ENCODE measurements around the gene TRPM7.
"Not testable (repeated sequence)": the region's sequence is repeated elsewhere in the genome, so short reads cannot be mapped to it uniquely, and the experiment has no call there.

TRPM7 gene

DNA sequence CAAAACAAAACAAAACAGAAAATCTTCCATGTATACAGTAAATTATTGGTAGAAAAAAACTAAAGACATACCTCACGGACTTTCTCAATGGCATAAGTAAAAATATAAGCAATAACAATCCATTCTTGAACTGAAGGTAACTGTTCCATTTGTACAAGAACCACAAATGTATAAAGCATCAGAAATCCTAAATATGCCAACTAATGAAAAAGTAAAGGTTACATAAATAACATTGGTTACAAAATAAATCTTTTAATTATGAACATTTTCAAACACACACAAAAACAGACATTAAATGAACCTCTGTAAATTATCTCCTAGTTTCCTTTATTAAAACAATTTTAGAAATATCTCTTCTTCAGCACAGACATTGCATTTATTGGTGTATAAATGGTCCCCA is 79.5 kb downstream of the TRPM7 start:
- H3K9ac ChIP-seq (ENCODE audit: low read length): no peak overlapping the region
- no peaks in the 10 kb centered on the region for H3K27me3 ChIP-seq (ENCODE audit: control insufficient read depth, insufficient read depth, low read length)
- H3K4me1 ChIP-seq (ENCODE audit: control insufficient read depth, insufficient read depth, low read length): no peaks in the 10 kb centered on the region
- no peak overlapping the region for H3K4me3 ChIP-seq (ENCODE audit: low read length)
- no peaks in the 10 kb centered on the region for H3K36me3 ChIP-seq (ENCODE audit: control insufficient read depth, insufficient read depth, low read length)
- no peaks in the 10 kb centered on the region for H3K9me3 ChIP-seq (ENCODE audit: control insufficient read depth, low read length)

DNA sequence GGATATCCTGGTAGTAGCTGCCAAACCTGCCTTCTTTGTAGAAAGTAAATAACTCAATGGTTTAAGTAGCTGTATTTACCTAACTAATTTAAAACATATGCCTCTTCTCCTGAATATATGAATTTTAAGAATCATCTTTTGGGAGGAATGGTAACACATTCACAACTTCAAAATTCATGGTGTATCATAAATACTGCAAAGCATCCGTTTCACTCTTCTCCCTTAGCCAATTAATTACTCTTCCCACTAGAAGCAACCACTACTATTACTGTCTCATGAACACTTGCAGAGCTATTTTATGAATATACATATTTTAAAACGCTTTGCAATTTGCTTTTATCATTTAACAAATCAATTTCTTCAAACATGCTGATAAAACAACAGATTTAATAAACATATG is 81.1 kb downstream of the TRPM7 start:
- Histone ChIP-seq H3K36me3 (ENCODE audit: control insufficient read depth, insufficient read depth, low read length) (no peaks in the 10 kb centered on the region), H3K9me3 (ENCODE audit: control insufficient read depth, low read length) (no peaks in the 10 kb centered on the region), H3K4me3 (ENCODE audit: low read length) (no peak overlapping the region), H3K9ac (ENCODE audit: low read length) (no peak overlapping the region), H3K27me3 (ENCODE audit: control insufficient read depth, insufficient read depth, low read length) (no peaks in the 10 kb centered on the region), H3K4me1 (ENCODE audit: control insufficient read depth, insufficient read depth, low read length) (no peaks in the 10 kb centered on the region)

DNA sequence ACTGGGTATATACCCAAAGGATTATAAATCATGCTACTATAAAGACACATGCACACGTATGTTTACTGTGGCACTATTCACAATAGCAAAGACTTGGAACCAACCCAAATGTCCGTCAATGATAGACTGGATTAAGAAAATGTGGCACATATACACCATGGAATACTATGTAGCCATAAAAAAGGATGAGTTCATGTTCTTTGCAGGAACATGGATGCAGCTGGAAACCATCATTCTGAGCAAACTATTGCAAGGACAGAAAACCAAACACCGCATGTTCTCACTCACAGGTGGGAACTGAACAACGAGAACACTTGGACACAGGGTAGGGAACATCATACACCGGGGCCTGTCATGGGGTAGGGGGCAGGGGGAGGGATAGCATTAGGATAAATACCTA is 84.6 kb downstream of the TRPM7 start:
- not testable (repeated sequence) for H3K9ac ChIP-seq (ENCODE audit: low read length); H3K9me3 ChIP-seq (ENCODE audit: control insufficient read depth, low read length); H3K36me3 ChIP-seq (ENCODE audit: control insufficient read depth, insufficient read depth, low read length)

DNA sequence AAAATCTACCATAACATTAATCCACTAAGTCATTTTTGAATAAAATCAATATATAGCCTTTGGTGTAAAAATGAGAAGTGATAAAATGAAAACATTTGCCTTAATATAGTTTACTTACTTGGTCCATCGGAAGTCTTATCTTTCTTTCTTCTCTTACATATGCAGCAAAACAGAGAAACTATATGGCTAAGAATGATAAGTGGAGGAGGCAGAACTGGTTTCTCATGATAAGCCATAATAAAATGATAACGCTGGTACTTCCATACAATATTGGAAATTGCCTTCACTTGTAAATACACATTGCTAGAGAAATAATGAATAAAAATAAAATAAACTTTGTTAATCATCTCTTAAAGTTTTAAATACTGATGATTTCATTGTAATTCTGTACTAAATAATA is 92.3 kb downstream of the TRPM7 start:
- H3K9ac ChIP-seq (ENCODE audit: low read length): no peak overlapping the region
- no peaks in the 10 kb centered on the region for H3K36me3 ChIP-seq (ENCODE audit: control insufficient read depth, insufficient read depth, low read length)

More for the DNA sequence above, 84.6 kb downstream of the TRPM7 start:
- not testable (repeated sequence) for H3K4me3 ChIP-seq (ENCODE audit: low read length); H3K27me3 ChIP-seq (ENCODE audit: control insufficient read depth, insufficient read depth, low read length); H3K4me1 ChIP-seq (ENCODE audit: control insufficient read depth, insufficient read depth, low read length)

DNA sequence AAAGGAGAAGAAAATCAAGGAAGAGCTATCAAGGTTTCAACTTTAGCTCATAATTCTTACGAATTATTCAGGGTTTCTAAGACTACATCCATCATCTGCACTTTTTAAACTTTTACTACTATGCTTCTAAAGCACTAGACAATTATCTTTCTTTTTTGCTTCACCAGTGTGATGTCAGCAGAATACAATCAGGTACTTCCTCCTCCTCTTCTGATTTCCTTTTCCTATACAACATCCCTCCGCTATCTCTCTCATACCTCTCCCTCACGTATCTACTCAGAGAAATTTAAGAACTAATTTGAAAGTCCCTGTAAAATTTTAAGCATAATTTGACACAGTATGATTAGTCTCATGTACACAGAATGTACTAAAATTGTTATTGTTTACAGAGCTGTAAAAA is 92.8 kb downstream of the TRPM7 start:
- H3K4me3 ChIP-seq (ENCODE audit: low read length): no peak overlapping the region
- H3K9me3 ChIP-seq (ENCODE audit: control insufficient read depth, low read length): no peaks in the 10 kb centered on the region
- H3K27me3 ChIP-seq (ENCODE audit: control insufficient read depth, insufficient read depth, low read length): no peaks in the 10 kb centered on the region
- H3K4me1 ChIP-seq (ENCODE audit: control insufficient read depth, insufficient read depth, low read length): no peaks in the 10 kb centered on the region
- no peak overlapping the region for H3K9ac ChIP-seq (ENCODE audit: low read length)
- H3K36me3 ChIP-seq (ENCODE audit: control insufficient read depth, insufficient read depth, low read length): no peaks in the 10 kb centered on the region

More for the DNA sequence above, 92.3 kb downstream of the TRPM7 start:
- Histone ChIP-seq H3K4me3 (ENCODE audit: low read length) (no peak overlapping the region), H3K27me3 (ENCODE audit: control insufficient read depth, insufficient read depth, low read length) (no peaks in the 10 kb centered on the region), H3K4me1 (ENCODE audit: control insufficient read depth, insufficient read depth, low read length) (no peaks in the 10 kb centered on the region), H3K9me3 (ENCODE audit: control insufficient read depth, low read length) (no peaks in the 10 kb centered on the region)

DNA sequence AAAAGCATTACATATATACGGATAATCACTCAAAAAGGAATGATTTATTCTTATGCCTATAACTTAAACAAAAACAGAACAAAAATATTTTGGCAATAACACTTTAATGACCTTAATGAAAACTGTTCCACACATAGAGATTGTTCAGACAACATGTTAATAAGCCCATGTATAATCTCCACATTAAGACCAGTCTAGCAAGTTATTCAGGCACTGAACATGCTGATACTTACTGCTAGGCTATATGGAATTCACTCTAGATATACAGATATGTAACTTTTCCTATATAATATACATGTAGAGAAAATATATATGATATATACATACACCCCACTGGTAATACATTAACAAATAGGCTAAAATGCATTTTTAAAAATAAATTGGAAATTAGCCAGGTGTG is 96.3 kb downstream of the TRPM7 start:
- Histone ChIP-seq H3K36me3 (ENCODE audit: control insufficient read depth, insufficient read depth, low read length) (no peaks in the 10 kb centered on the region), H3K27me3 (ENCODE audit: control insufficient read depth, insufficient read depth, low read length) (no peaks in the 10 kb centered on the region)

DNA sequence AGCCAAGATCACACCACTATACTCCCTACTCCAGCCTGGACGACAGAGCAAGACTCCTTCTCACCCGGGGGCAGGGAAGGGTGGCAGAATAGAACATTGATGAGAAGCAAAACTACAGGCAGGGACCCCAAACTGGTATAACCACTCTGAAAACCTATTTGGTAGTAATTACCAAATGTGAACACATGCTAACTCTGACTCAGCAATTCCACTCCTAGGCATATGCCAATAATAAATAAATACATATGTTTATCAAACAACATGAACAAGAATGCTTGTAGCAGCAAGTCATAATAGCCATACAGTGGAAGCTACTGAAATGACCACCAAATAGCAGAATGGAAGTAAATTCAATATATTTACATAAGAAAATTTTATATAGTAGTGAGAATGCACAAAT is 109.1 kb downstream of the TRPM7 start:
- no peaks in the 10 kb centered on the region for H3K4me1 ChIP-seq (ENCODE audit: control insufficient read depth, insufficient read depth, low read length)
- H3K9me3 ChIP-seq (ENCODE audit: control insufficient read depth, low read length): no peaks in the 10 kb centered on the region
- H3K4me3 ChIP-seq (ENCODE audit: low read length): no peak overlapping the region
- no peaks in the 10 kb centered on the region for H3K27me3 ChIP-seq (ENCODE audit: control insufficient read depth, insufficient read depth, low read length)
- no peak overlapping the region for H3K9ac ChIP-seq (ENCODE audit: low read length)
- H3K36me3 ChIP-seq (ENCODE audit: control insufficient read depth, insufficient read depth, low read length): no peaks in the 10 kb centered on the region

More for the DNA sequence above, 96.3 kb downstream of the TRPM7 start:
- H3K4me1 ChIP-seq (ENCODE audit: control insufficient read depth, insufficient read depth, low read length): no peaks in the 10 kb centered on the region
- H3K4me3 ChIP-seq (ENCODE audit: low read length): no peak overlapping the region
- H3K9me3 ChIP-seq (ENCODE audit: control insufficient read depth, low read length): no peaks in the 10 kb centered on the region
- no peak overlapping the region for H3K9ac ChIP-seq (ENCODE audit: low read length)

DNA sequence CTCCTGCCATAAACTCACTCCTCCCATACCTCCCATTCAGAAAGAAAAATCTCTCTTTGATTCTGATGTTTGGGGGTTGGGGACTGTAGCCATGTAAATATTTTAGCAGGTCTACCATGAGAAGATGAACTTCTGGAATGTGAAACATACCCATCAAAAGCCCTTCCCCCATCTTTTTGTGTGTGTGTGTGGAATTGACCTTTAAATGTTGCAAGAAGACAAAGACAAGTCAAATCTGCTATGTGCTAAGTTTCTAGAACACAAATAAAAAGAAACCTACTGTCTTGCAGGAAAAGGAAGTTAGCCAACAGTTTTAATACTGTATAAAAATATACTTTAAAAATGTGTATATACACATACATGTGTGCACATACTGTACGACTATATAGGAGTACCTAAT is 110.4 kb downstream of the TRPM7 start:
- Histone ChIP-seq H3K9ac (ENCODE audit: low read length) (no peak overlapping the region), H3K4me3 (ENCODE audit: low read length) (no peak overlapping the region), H3K4me1 (ENCODE audit: control insufficient read depth, insufficient read depth, low read length) (no peaks in the 10 kb centered on the region), H3K9me3 (ENCODE audit: control insufficient read depth, low read length) (no peaks in the 10 kb centered on the region), H3K27me3 (ENCODE audit: control insufficient read depth, insufficient read depth, low read length) (no peaks in the 10 kb centered on the region), H3K36me3 (ENCODE audit: control insufficient read depth, insufficient read depth, low read length) (no peaks in the 10 kb centered on the region)

DNA sequence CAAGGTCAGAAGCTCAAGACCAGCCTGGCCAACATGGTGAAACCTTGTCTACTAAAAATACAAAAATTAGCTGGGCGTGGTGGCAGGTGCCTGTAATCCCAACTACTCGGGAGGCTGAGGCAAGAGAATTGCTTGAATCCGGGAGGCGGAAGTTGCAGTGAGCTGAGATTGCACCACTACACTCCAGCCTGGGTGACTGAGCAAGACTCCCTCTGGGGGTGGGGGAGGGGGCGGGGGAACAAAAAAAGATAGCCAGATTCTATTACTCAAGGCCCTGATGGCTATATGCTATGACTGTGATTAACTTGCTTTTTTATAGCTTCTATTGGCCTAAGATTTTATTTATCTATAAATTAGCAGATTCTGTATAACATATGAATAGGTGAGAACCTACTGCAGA is 112.8 kb downstream of the TRPM7 start:
- H3K9ac ChIP-seq (ENCODE audit: low read length); H3K27me3 ChIP-seq (ENCODE audit: control insufficient read depth, insufficient read depth, low read length); H3K9me3 ChIP-seq (ENCODE audit: control insufficient read depth, low read length); H3K4me3 ChIP-seq (ENCODE audit: low read length); H3K36me3 ChIP-seq (ENCODE audit: control insufficient read depth, insufficient read depth, low read length); H3K4me1 ChIP-seq (ENCODE audit: control insufficient read depth, insufficient read depth, low read length): not testable (repeated sequence)

DNA sequence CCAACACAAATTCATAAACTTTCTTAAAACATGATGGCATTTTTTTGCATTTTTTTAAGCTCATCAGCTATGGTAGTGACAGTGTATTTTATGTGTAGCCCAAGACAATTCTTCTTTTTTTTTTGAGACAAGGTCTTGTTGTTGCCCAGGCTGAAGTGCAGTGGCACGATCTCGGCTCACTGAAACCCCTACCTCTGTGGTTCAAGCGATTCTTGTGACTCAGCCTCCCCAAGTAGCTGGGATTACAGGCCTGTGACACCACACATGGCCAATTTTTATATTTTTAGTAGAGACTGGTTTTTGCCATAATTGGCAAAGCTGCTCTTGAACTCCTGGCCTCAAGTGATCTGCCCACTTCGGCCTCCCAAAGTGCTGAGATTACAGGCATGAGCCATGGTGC is 122.8 kb downstream of the TRPM7 start:
- Histone ChIP-seq H3K4me1 (ENCODE audit: control insufficient read depth, insufficient read depth, low read length) (no peaks in the 10 kb centered on the region), H3K9me3 (ENCODE audit: control insufficient read depth, low read length) (no peaks in the 10 kb centered on the region), H3K27me3 (ENCODE audit: control insufficient read depth, insufficient read depth, low read length) (no peaks in the 10 kb centered on the region), H3K9ac (ENCODE audit: low read length) (no peak overlapping the region), H3K36me3 (ENCODE audit: control insufficient read depth, insufficient read depth, low read length) (no peaks in the 10 kb centered on the region), H3K4me3 (ENCODE audit: low read length) (no peak overlapping the region)

DNA sequence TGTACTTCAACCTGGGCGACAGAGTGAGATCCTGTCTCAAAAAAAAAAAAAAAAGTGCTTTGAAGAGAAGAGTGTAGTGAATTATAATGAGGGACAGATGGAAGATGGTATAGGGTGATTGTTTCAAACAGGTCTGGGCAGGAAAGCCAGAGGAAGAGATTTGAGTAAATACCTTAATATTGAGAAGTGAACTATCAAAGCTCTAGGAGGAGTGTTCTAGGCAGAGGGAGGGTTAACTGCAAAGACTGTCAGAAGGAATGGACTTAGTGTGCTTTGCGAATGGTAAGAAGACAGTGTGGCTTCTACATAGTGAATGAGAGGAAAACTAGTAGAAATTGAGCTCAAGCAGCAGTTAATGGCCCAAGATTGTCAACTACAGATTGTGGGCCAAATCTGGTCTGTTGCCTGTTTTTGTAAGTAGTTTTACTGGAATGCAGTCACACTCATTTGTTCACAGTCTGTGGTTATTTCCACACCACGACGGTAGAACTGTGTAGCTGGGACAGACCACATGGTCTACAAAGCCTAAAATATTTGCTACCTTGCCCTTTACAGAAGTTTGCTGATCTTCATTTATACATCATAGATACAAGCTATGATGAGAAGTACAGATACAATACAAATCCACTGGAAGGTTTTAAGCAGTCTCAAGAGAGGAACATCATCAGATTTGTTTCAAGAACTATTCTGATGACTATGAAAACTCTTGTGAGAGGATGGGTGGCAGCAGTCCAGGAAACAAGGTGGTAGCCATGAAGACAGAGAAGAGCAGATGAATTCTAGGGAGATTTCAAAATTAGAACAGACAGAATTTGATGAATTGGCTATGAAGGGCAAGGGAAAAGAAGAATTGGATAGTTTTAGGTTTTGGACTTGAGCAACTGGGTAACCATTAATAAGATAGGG is 123.6 kb downstream of the TRPM7 start:
- no peaks in the 10 kb centered on the region for H3K36me3 ChIP-seq (ENCODE audit: control insufficient read depth, insufficient read depth, low read length)

DNA sequence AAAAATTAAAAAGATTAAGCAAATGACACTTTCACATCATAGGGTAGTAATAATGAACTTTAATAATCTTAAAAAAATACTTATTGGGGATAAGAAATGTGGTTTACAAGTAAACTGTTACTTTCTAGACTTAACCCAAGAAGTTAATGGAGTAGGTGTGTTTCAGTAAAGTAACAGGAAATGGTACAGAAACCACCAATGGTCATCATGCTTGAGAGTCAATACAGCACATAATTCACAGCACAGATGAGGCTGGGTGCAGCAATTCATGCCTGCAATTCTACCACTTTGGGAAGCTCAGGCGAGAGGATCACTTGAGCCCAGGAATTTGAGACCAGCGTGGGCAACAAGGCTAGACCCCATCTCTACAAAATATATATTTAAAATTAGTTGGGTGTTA is 128.6 kb downstream of the TRPM7 start:
- Histone ChIP-seq H3K4me1 (ENCODE audit: control insufficient read depth, insufficient read depth, low read length) (no peaks in the 10 kb centered on the region), H3K9ac (ENCODE audit: low read length) (no peak overlapping the region), H3K9me3 (ENCODE audit: control insufficient read depth, low read length) (no peaks in the 10 kb centered on the region), H3K4me3 (ENCODE audit: low read length) (no peak overlapping the region), H3K36me3 (ENCODE audit: control insufficient read depth, insufficient read depth, low read length) (no peaks in the 10 kb centered on the region), H3K27me3 (ENCODE audit: control insufficient read depth, insufficient read depth, low read length) (no peaks in the 10 kb centered on the region)

More for the DNA sequence above, 123.6 kb downstream of the TRPM7 start:
- no peaks in the 10 kb centered on the region for H3K27me3 ChIP-seq (ENCODE audit: control insufficient read depth, insufficient read depth, low read length)
- no peak overlapping the region for H3K4me3 ChIP-seq (ENCODE audit: low read length)
- no peaks in the 10 kb centered on the region for H3K4me1 ChIP-seq (ENCODE audit: control insufficient read depth, insufficient read depth, low read length)
- H3K9ac ChIP-seq (ENCODE audit: low read length): no peak overlapping the region
- H3K9me3 ChIP-seq (ENCODE audit: control insufficient read depth, low read length): no peaks in the 10 kb centered on the region

Data from mucosa of stomach (tissue), 1 donor.